ENCODE measurements around the gene IRF4. TPM values are rescaled to one million over a fixed set of nuclear protein-coding genes. Genes with fewer than 3 reads are reported as not detected.

IRF4 gene
- total RNA-seq, 1 donor from 2014 or later = 0.05 TPM

- H3K36me3 Mint-ChIP-seq (ENCODE audit: low read depth) = peaks cover under 1% of the 10 kb centered on the region
- TF ChIP-seq CTCF (IDR thresholded peaks at IDR 0.05) = no peak
- H3K4me1 Mint-ChIP-seq (ENCODE audit: low read depth) = no peaks in the 10 kb centered on the region
- no peak for DNase-seq (ENCODE audit: low spot score)
- H3K27me3 Mint-ChIP-seq (ENCODE audit: low read depth) = peaks cover 75% of the 10 kb centered on the region
- no peak overlapping the region for H3K27ac Mint-ChIP-seq (ENCODE audit: unreplicated experiment)
- peaks cover 2% of the 10 kb centered on the region for H3K9me3 Mint-ChIP-seq (ENCODE audit: low read depth)
- H3K4me3 Mint-ChIP-seq (ENCODE audit: unreplicated experiment) = no peak overlapping the region
Measured at GRCh38 chr6:399785-400534, 8.4 kb downstream of the IRF4 start.

GRCh38 chr6:400815-401214 lies 9.3 kb downstream of the IRF4 start:
- no peak for TF ChIP-seq CTCF (IDR thresholded peaks at IDR 0.05)
- no peak for DNase-seq (ENCODE audit: low spot score)
- Mint-ChIP-seq H3K4me3 (ENCODE audit: unreplicated experiment) (no peak overlapping the region), H3K27ac (ENCODE audit: unreplicated experiment) (no peak overlapping the region), H3K36me3 (ENCODE audit: low read depth) (no peaks in the 10 kb centered on the region), H3K4me1 (ENCODE audit: low read depth) (no peaks in the 10 kb centered on the region), H3K27me3 (ENCODE audit: low read depth) (peaks cover 71% of the 10 kb centered on the region), H3K9me3 (ENCODE audit: low read depth) (peaks cover 2% of the 10 kb centered on the region)

GRCh38 chr6:401239-401993 lies 9.9 kb downstream of the IRF4 start:
- Mint-ChIP-seq H3K27me3 (ENCODE audit: low read depth) (peaks cover 68% of the 10 kb centered on the region), H3K4me1 (ENCODE audit: low read depth) (no peaks in the 10 kb centered on the region), H3K27ac (ENCODE audit: unreplicated experiment) (no peak overlapping the region), H3K36me3 (ENCODE audit: low read depth) (no peaks in the 10 kb centered on the region), H3K4me3 (ENCODE audit: unreplicated experiment) (no peak overlapping the region), H3K9me3 (ENCODE audit: low read depth) (peaks cover 2% of the 10 kb centered on the region)
- TF ChIP-seq CTCF (IDR thresholded peaks at IDR 0.05) = no peak
- DNase-seq (ENCODE audit: low spot score) = no peak

GRCh38 chr6:401994-402640 lies 10.6 kb downstream of the IRF4 start:
- H3K27ac Mint-ChIP-seq (ENCODE audit: unreplicated experiment) = no peak overlapping the region
- H3K4me3 Mint-ChIP-seq (ENCODE audit: unreplicated experiment) = no peak overlapping the region
- H3K27me3 Mint-ChIP-seq (ENCODE audit: low read depth) = peaks cover 71% of the 10 kb centered on the region
- no peak for DNase-seq (ENCODE audit: low spot score)
- H3K36me3 Mint-ChIP-seq (ENCODE audit: low read depth) = no peaks in the 10 kb centered on the region
- peaks cover 2% of the 10 kb centered on the region for H3K9me3 Mint-ChIP-seq (ENCODE audit: low read depth)
- H3K4me1 Mint-ChIP-seq (ENCODE audit: low read depth) = no peaks in the 10 kb centered on the region
- no peak for TF ChIP-seq CTCF (IDR thresholded peaks at IDR 0.05)

Data from chondrocyte (in vitro differentiated cells).